Measurements from ENCODE around the gene STK16.

Gene STK16

GRCh38 chr2:219248845-219249202 is 3.5 kb downstream of the STK16 start:
- Histone ChIP-seq H3K4me1 (ENCODE audit: insufficient read depth, low read length) (peaks cover 13% of the 10 kb centered on the region; the same call in 1 of the 2 replicates), H3K4me3 (ENCODE audit: low read length) (no peak overlapping the region), H3K9ac (ENCODE audit: low read depth, low read length) (no peak overlapping the region), H3K27ac (ENCODE audit: low read depth, low read length) (peak overlapping the region; percentile 34; the same call in 1 of the 2 replicates), H3K27me3 (ENCODE audit: insufficient read depth, low read length) (peaks cover 28% of the 10 kb centered on the region), H3K9me3 (ENCODE audit: insufficient read depth, low read depth, low read length) (no peaks in the 10 kb centered on the region), H3K36me3 (ENCODE audit: insufficient read depth, low read length) (peaks cover 21% of the 10 kb centered on the region; the same call in 1 of the 2 replicates)
- 91% methylated on average over 2 of the region's 2 CpGs for WGBS

DNA sequence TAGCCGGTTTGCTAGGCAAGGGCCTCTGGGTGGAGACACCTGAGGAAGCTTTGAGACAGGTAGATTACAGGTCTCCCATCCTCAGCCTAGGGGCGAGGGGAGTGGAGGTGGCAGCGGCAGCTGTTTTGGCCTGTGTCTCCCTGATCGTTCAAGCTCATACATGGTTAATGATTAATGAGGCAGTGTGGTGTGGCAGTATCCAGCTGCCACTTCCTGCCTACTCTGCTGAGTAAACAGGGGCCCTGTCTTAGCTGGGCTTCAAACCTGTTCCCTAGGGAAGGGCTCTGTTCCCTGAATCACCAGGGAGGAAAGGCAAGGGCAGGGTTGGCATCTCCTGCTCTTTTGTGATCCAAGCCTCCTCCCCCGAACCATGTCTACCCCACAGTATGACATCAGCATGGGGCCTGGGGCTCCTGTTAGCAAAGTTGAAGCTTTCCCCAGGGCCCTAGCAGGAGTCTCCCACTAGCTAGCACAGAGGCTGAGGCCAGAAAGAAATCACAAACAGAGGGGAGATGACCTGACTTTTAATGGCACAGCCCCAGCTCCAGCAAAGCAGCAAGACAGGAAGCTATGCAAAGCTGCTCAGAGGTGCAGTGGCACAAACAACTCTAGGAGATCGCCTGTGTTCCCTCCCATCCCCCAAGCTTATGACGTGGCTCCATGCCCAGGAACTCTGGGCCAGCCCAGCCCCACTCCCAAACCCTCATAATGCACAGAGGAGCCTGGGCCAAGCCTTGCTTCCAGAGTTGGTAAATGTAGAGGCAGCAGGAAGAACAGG is 4.1 kb downstream of the STK16 start:
- Histone ChIP-seq H3K36me3 (ENCODE audit: insufficient read depth, low read length) (peaks cover 21% of the 10 kb centered on the region; the same call in 1 of the 2 replicates), H3K4me1 (ENCODE audit: insufficient read depth, low read length) (peaks cover 13% of the 10 kb centered on the region; the same call in 1 of the 2 replicates), H3K27ac (ENCODE audit: low read depth, low read length) (peak overlapping the region; percentile 34; the same call in 1 of the 2 replicates), H3K27me3 (ENCODE audit: insufficient read depth, low read length) (peaks cover 34% of the 10 kb centered on the region), H3K4me3 (ENCODE audit: low read length) (no peak overlapping the region), H3K9ac (ENCODE audit: low read depth, low read length) (no peak overlapping the region), H3K9me3 (ENCODE audit: insufficient read depth, low read depth, low read length) (no peaks in the 10 kb centered on the region)
- 65% methylated on average over 7 of the region's 7 CpGs for WGBS

DNA sequence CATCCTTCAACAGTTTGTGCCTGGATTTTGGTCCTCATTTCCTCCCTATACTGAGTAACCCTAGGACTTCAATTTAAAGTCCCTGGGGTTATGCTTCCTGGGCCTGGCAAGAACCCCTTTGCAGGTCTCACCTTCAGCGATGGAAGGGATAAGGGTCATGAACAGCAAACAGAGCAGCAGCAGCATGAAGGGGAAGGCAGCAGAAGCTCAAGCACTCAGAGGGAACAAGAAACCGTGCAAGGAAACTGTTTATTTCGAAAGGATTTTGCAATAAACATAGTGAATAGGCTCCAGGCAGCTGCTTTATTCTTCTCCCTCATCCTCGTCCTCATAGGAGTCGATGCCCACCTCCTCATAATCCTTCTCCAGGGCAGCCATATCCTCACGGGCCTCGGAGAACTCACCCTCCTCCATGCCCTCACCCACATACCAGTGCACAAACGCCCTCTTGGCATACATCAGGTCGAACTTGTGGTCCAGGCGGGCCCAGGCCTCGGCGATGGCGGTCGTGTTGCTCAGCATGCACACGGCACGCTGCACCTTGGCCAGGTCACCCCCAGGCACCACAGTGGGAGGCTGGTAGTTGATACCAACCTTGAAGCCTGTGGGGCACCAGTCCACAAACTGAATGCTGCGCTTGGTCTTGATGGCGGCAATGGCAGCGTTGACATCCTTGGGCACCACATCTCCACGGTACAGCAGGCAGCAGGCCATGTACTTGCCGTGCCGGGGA is 4.9 kb downstream of the STK16 start:
- Histone ChIP-seq H3K9me3 (ENCODE audit: insufficient read depth, low read depth, low read length) (no peaks in the 10 kb centered on the region), H3K27ac (ENCODE audit: low read depth, low read length) (no peak overlapping the region), H3K4me3 (ENCODE audit: low read length) (no peak overlapping the region), H3K27me3 (ENCODE audit: insufficient read depth, low read length) (peaks cover 42% of the 10 kb centered on the region), H3K36me3 (ENCODE audit: insufficient read depth, low read length) (peaks cover 21% of the 10 kb centered on the region; the same call in 1 of the 2 replicates), H3K4me1 (ENCODE audit: insufficient read depth, low read length) (peaks cover 13% of the 10 kb centered on the region; the same call in 1 of the 2 replicates), H3K9ac (ENCODE audit: low read depth, low read length) (no peak overlapping the region)
- 93% methylated on average over 22 of the region's 22 CpGs for WGBS

DNA sequence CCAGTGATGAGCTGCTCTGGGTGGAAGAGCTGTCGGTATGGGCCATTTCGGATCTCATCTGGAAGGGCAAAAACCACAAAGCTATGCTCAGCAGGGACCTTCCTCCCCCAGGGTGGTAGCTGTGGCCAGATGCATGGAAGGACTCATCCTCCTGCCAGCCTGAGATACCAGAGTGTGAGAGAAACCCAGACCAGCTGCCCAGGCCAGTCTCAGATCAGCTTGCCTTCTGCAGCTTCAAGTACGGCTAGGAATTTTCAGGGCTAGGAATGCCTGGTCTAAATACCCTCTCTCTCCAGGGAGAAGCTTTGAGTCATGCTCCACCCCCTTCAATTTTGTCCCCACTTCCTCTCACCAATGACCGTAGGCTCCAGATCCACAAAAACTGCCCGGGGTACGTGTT is 6.4 kb downstream of the STK16 start:
- Histone ChIP-seq H3K36me3 (ENCODE audit: insufficient read depth, low read length) (peaks cover 21% of the 10 kb centered on the region; the same call in 1 of the 2 replicates), H3K27ac (ENCODE audit: low read depth, low read length) (no peak overlapping the region), H3K4me1 (ENCODE audit: insufficient read depth, low read length) (peaks cover 9% of the 10 kb centered on the region; the same call in 1 of the 2 replicates), H3K4me3 (ENCODE audit: low read length) (no peak overlapping the region), H3K9ac (ENCODE audit: low read depth, low read length) (no peak overlapping the region), H3K27me3 (ENCODE audit: insufficient read depth, low read length) (peaks cover 56% of the 10 kb centered on the region), H3K9me3 (ENCODE audit: insufficient read depth, low read depth, low read length) (no peaks in the 10 kb centered on the region)
- WGBS = 76% methylated on average over 6 of the region's 6 CpGs

GRCh38 chr2:219252084-219252483 is 6.8 kb downstream of the STK16 start:
- 55% methylated on average over 4 of the region's 5 CpGs for WGBS
- H3K9me3 ChIP-seq (ENCODE audit: insufficient read depth, low read depth, low read length) = no peaks in the 10 kb centered on the region
- peaks cover 21% of the 10 kb centered on the region; the same call in 1 of the 2 replicates for H3K36me3 ChIP-seq (ENCODE audit: insufficient read depth, low read length)
- H3K27ac ChIP-seq (ENCODE audit: low read depth, low read length) = no peak overlapping the region
- H3K27me3 ChIP-seq (ENCODE audit: insufficient read depth, low read length) = peaks cover 59% of the 10 kb centered on the region
- H3K9ac ChIP-seq (ENCODE audit: low read depth, low read length) = no peak overlapping the region
- H3K4me3 ChIP-seq (ENCODE audit: low read length) = peak overlapping the region; percentile 56
- peaks cover 9% of the 10 kb centered on the region; the same call in 1 of the 2 replicates for H3K4me1 ChIP-seq (ENCODE audit: insufficient read depth, low read length)

DNA sequence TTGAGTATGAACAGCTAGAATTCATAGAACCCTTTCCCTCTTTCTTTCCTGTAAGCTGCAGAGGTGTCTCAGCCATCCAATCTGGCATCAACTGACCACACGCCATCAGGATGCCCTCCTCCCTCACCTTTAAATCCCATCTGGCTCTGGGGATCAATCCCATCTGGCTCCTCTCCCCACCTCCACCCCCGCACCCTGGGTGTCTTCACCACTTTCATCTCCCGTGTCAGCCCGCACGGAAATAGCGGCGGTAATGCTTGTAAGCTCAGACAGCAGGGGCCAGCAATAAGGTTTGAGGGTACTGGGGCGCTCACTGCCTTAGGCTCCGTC is 7.3 kb downstream of the STK16 start:
- peaks cover 59% of the 10 kb centered on the region for H3K27me3 ChIP-seq (ENCODE audit: insufficient read depth, low read length)
- peaks cover 19% of the 10 kb centered on the region; the same call in 1 of the 2 replicates for H3K36me3 ChIP-seq (ENCODE audit: insufficient read depth, low read length)
- peak overlapping the region; percentile 45; the same call in 1 of the 2 replicates for H3K9ac ChIP-seq (ENCODE audit: low read depth, low read length)
- H3K4me3 ChIP-seq (ENCODE audit: low read length) = peak overlapping the region; percentile 56
- WGBS = 12% methylated on average over 9 of the region's 9 CpGs
- H3K9me3 ChIP-seq (ENCODE audit: insufficient read depth, low read depth, low read length) = no peaks in the 10 kb centered on the region
- no peak overlapping the region for H3K27ac ChIP-seq (ENCODE audit: low read depth, low read length)
- H3K4me1 ChIP-seq (ENCODE audit: insufficient read depth, low read length) = peaks cover 9% of the 10 kb centered on the region; the same call in 1 of the 2 replicates

DNA sequence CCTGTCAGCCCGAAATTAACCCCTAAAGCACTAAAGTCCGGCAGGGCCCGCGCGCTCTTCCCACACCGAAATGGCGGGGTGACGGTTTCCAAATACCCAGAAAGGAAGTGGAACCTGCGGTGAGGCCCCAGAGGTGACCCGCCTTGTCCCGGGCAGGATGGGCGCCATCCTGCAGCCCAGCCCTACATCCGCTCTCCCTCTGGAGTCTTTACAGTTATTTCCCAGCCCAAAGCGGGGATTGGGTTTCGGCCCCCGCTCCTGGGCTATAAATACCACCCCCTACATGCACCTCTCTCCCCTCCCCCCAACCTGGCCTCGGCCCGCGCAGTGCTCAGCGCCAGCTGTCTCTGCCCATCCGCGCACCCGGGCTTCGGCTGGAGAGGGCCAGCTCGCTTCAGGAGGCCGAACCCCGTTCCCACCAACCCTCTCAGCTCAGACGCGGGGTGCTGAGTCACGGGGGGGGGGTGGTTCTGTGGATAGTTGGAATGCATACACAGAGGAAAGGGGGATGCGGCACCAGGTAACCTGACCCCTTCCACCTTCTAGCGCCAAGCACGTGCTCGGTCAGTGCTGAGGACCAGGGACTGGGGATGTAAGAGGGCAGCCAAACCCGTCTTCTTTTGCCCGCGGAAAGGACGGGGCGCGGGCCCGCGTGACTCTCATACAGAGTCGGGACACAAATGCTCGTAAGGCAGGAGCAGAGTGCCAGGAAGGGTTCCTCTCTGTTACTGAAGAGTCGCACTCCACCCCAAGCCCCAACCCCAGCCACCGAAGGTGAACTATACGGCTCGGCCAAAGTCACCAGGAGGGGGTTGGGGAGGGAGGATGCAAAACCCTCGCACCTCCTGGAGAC is 7.8 kb downstream of the STK16 start, which contains the start of gene TUBA4B:
Gene TUBA4B, plus strand, starts transcription at position 344 of the 853 bp plus-strand sequence. Its CDS starts 165 bp downstream, at position 509.
- 2% methylated on average over 46 of the region's 49 CpGs for WGBS
- Histone ChIP-seq H3K4me1 (ENCODE audit: insufficient read depth, low read length) (peaks cover 9% of the 10 kb centered on the region; the same call in 1 of the 2 replicates), H3K4me3 (ENCODE audit: low read length) (peak within 1 kb of the TSS; percentile 56), H3K9me3 (ENCODE audit: insufficient read depth, low read depth, low read length) (no peaks in the 10 kb centered on the region), H3K36me3 (ENCODE audit: insufficient read depth, low read length) (peaks cover 14% of the 10 kb centered on the region; the same call in 1 of the 2 replicates), H3K27ac (ENCODE audit: low read depth, low read length) (no peak within 1 kb of the TSS), H3K9ac (ENCODE audit: low read depth, low read length) (peak within 1 kb of the TSS; percentile 45), H3K27me3 (ENCODE audit: insufficient read depth, low read length) (peaks cover 59% of the 10 kb centered on the region)

GRCh38 chr2:219253753-219254589 is 8.7 kb downstream of the STK16 start, which contains the start of gene TUBA4A:
Gene TUBA4A, minus strand, starts transcription at chr2:219253918. Its CDS starts 60 bp downstream, at chr2:219253858.
- peak within 1 kb of the TSS; percentile 45 for H3K9ac ChIP-seq (ENCODE audit: low read depth, low read length)
- peaks cover 11% of the 10 kb centered on the region; the same call in 1 of the 2 replicates for H3K36me3 ChIP-seq (ENCODE audit: insufficient read depth, low read length)
- peaks cover 59% of the 10 kb centered on the region for H3K27me3 ChIP-seq (ENCODE audit: insufficient read depth, low read length)
- peaks cover 9% of the 10 kb centered on the region; the same call in 1 of the 2 replicates for H3K4me1 ChIP-seq (ENCODE audit: insufficient read depth, low read length)
- no peaks in the 10 kb centered on the region for H3K9me3 ChIP-seq (ENCODE audit: insufficient read depth, low read depth, low read length)
- WGBS = 1% methylated on average over 76 of the region's 76 CpGs
- no peak within 1 kb of the TSS for H3K27ac ChIP-seq (ENCODE audit: low read depth, low read length)
- peak within 1 kb of the TSS; percentile 56 for H3K4me3 ChIP-seq (ENCODE audit: low read length)

DNA sequence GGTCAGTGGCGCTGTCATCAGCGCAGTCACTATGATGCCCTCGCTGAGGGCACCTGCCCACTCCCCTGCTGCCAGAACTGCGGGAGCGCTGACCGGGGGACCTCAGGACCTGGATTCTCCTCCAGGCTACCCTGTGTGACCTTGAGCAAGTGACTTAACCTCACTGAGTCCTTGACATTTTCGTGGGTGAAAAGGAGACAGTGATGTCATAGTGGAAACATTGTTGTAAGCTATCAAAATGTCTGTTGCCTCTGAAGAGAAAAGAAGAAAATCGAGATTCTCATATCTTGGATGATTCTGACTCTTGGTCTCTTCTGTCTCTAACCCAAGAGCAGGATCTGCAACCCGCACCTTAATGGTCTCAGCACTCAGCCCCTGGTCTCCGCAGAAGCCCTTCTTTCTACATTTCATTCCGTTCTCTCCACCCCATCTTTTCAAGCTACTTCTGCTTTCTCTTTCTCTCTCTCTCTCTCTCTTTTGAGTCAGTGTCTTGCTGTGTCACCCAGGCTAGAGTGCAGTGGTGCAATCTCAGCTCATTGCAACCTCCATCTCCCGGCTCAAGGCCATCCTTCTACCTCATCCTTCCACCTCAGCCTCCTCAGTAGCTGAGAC is 9.4 kb downstream of the STK16 start:
- Histone ChIP-seq H3K36me3 (ENCODE audit: insufficient read depth, low read length) (peaks cover 10% of the 10 kb centered on the region; the same call in 1 of the 2 replicates), H3K9ac (ENCODE audit: low read depth, low read length) (no peak overlapping the region), H3K9me3 (ENCODE audit: insufficient read depth, low read depth, low read length) (no peaks in the 10 kb centered on the region), H3K4me1 (ENCODE audit: insufficient read depth, low read length) (peaks cover 9% of the 10 kb centered on the region; the same call in 1 of the 2 replicates), H3K4me3 (ENCODE audit: low read length) (peak overlapping the region; percentile 56), H3K27me3 (ENCODE audit: insufficient read depth, low read length) (peaks cover 64% of the 10 kb centered on the region), H3K27ac (ENCODE audit: low read depth, low read length) (no peak overlapping the region)
- 30% methylated on average over 12 of the region's 12 CpGs for WGBS

All from HUES64 (cell line).